GM21717 (cell line): ENCODE measurements around the gene GANAB.
"Not testable (repeated sequence)": the region's sequence is repeated elsewhere in the genome, so short reads cannot be mapped to it uniquely, and the experiment has no call there.

ENCODE experiments used
- ATAC-seq: cut with Tn5 transposase; IDR thresholded peaks from one replicate; pipeline ENCODE4 v1.9.1; 2021; ENCODE audit warnings: mild to moderate bottlenecking, moderate library complexity; ENCODE audit not compliant: unreplicated experiment

GANAB gene

GRCh38 chr11:62603072-62603408, 43.4 kb downstream of the GANAB start:
- no peak for ATAC-seq

GRCh38 chr11:62602141-62603071, 44.0 kb downstream of the GANAB start:
- no peak for ATAC-seq

GRCh38 chr11:62601372-62602140, 44.9 kb downstream of the GANAB start, which contains the start of gene MTA2:
TSS of gene MTA2 (minus strand) at chr11:62601865. CDS start at chr11:62601450, 415 bp downstream.
- peak; percentile 64 for ATAC-seq

- peak; percentile 10 for ATAC-seq
Measured at GRCh38 chr11:62601122-62601371, 45.4 kb downstream of the GANAB start.

- ATAC-seq = no peak
Measured at GRCh38 chr11:62600367-62601121, 45.9 kb downstream of the GANAB start.

GRCh38 chr11:62599901-62600300, 46.5 kb downstream of the GANAB start:
- no peak for ATAC-seq

- peak; percentile 37 for ATAC-seq
Measured at GRCh38 chr11:62599069-62599696, 47.2 kb downstream of the GANAB start.

- no peak for ATAC-seq
Measured at GRCh38 chr11:62595124-62595523, 51.3 kb downstream of the GANAB start.

GRCh38 chr11:62593434-62594044, 52.9 kb downstream of the GANAB start:
- ATAC-seq = no peak

GRCh38 chr11:62592989-62593421, 53.4 kb downstream of the GANAB start:
- ATAC-seq = no peak

GRCh38 chr11:62592146-62592815, 54.1 kb downstream of the GANAB start:
- ATAC-seq = no peak

GRCh38 chr11:62591448-62592145, 54.8 kb downstream of the GANAB start, which contains the start of gene TUT1:
TSS of gene TUT1 (minus strand) at chr11:62591523. CDS start at chr11:62591485, 38 bp downstream.
- peak; percentile 80 for ATAC-seq

- ATAC-seq = no peak
Measured at GRCh38 chr11:62588966-62589637, 57.3 kb downstream of the GANAB start.

GRCh38 chr11:62585356-62585755, 61.1 kb downstream of the GANAB start:
- not testable (repeated sequence) for ATAC-seq

- ATAC-seq = not testable (repeated sequence)
Measured at GRCh38 chr11:62581735-62582134, 64.7 kb downstream of the GANAB start.

- no peak for ATAC-seq
Measured at GRCh38 chr11:62580959-62581715, 65.3 kb downstream of the GANAB start.

- no peak for ATAC-seq
Measured at GRCh38 chr11:62579252-62579651, 67.2 kb downstream of the GANAB start.

- ATAC-seq = no peak
Measured at GRCh38 chr11:62578541-62578940, 67.9 kb downstream of the GANAB start.
